Measurements from ENCODE around the gene CDH24.

DNA sequence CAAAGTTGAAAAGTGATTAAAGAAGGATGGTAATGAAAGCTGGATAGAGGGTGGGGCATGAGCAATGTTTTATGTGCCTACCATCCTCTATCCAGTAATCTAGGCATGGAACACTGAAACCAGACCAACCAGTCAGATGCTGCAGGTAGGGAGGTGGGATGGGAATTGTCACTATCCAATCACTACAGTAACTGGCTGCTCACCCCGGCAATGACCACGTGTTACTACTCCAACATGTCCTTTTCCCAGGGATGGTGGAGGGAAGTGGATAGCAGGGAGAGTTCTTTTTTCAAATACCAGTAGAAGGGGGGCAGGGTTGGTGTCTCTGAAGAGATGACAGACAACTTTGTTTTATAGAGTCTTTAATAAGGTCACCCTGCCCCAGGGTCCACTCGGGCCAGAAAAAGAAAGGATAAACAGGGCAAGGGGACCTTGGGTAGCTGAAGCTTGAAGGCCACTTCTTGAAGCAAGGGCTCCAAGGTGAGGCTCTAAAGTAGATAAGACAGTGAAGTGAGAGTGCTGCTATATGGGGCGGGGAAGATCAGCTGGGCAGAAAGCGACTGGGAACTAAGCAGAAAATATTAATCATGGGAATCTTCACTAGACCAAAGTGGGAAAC is 14.7 kb upstream of the CDH24 start:
- TF ChIP-seq, protein P1, sequence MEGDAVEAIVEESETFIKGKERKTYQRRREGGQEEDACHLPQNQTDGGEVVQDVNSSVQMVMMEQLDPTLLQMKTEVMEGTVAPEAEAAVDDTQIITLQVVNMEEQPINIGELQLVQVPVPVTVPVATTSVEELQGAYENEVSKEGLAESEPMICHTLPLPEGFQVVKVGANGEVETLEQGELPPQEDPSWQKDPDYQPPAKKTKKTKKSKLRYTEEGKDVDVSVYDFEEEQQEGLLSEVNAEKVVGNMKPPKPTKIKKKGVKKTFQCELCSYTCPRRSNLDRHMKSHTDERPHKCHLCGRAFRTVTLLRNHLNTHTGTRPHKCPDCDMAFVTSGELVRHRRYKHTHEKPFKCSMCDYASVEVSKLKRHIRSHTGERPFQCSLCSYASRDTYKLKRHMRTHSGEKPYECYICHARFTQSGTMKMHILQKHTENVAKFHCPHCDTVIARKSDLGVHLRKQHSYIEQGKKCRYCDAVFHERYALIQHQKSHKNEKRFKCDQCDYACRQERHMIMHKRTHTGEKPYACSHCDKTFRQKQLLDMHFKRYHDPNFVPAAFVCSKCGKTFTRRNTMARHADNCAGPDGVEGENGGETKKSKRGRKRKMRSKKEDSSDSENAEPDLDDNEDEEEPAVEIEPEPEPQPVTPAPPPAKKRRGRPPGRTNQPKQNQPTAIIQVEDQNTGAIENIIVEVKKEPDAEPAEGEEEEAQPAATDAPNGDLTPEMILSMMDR (IDR thresholded peaks at IDR 0.05; ENCODE audit: poor library complexity), result no peak
- TF ChIP-seq EZH2 (IDR thresholded peaks at IDR 0.05; ENCODE audit: borderline replicate concordance) (no peak), EZH2phosphoT487 (IDR thresholded peaks at IDR 0.05; ENCODE audit: low read depth, severe bottlenecking, unreplicated experiment) (no peak)
